T-helper 17 cell (primary cell): ENCODE results near the gene POLE. TPM values are rescaled to one million over a fixed set of nuclear protein-coding genes. Genes with fewer than 3 reads are reported as not detected.

ENCODE experiments used
- ATAC-seq: fragments of 150-1000 bp; cut with Tn5 transposase; 2 replicates; pipeline ENCODE4 v1.10.0; 2021; ENCODE audit warnings: mild to moderate bottlenecking, moderate library complexity
- DNase-seq, 3 donors: peaks; one replicate each; pipeline versions ENCODE4 v3.0.0 to v3.0.0-alpha.2; 2020 to 2021
- H3K9me3 ChIP-seq: one replicate; pipeline ENCODE4 v1.7.0; 2013; ENCODE audit warnings: low read length, mild to moderate bottlenecking; ENCODE audit not compliant: control insufficient read depth, poor library complexity, severe bottlenecking
- H3K27ac Mint-ChIP-seq: one replicate; pipeline ENCODE4 v1.8.0; 2022; ENCODE audit warnings: mild to moderate bottlenecking, moderate library complexity, mixed read lengths
- H3K27me3 Mint-ChIP-seq: one replicate; pipeline ENCODE4 v1.8.0; 2022; ENCODE audit warnings: mixed read lengths
- H3K36me3 Mint-ChIP-seq: one replicate; pipeline ENCODE4 v1.8.0; 2022; ENCODE audit warnings: low read depth, mixed read lengths
- H3K4me1 Mint-ChIP-seq: one replicate; pipeline ENCODE4 v1.8.0; 2022; ENCODE audit warnings: mild to moderate bottlenecking, mixed read lengths
- H3K4me3 Mint-ChIP-seq: one replicate; pipeline ENCODE4 v1.8.0; 2022; ENCODE audit warnings: mild to moderate bottlenecking, moderate library complexity, mixed read lengths
- total RNA-seq, 4 donors: library from RNA in 2 of 4; stranded (reverse) in 2 of 4; gene quantifications; one replicate each; pipeline ENCODE4 v1.2.3 and lab custom pipeline; 2022 to 2026

The POLE gene, protein sequence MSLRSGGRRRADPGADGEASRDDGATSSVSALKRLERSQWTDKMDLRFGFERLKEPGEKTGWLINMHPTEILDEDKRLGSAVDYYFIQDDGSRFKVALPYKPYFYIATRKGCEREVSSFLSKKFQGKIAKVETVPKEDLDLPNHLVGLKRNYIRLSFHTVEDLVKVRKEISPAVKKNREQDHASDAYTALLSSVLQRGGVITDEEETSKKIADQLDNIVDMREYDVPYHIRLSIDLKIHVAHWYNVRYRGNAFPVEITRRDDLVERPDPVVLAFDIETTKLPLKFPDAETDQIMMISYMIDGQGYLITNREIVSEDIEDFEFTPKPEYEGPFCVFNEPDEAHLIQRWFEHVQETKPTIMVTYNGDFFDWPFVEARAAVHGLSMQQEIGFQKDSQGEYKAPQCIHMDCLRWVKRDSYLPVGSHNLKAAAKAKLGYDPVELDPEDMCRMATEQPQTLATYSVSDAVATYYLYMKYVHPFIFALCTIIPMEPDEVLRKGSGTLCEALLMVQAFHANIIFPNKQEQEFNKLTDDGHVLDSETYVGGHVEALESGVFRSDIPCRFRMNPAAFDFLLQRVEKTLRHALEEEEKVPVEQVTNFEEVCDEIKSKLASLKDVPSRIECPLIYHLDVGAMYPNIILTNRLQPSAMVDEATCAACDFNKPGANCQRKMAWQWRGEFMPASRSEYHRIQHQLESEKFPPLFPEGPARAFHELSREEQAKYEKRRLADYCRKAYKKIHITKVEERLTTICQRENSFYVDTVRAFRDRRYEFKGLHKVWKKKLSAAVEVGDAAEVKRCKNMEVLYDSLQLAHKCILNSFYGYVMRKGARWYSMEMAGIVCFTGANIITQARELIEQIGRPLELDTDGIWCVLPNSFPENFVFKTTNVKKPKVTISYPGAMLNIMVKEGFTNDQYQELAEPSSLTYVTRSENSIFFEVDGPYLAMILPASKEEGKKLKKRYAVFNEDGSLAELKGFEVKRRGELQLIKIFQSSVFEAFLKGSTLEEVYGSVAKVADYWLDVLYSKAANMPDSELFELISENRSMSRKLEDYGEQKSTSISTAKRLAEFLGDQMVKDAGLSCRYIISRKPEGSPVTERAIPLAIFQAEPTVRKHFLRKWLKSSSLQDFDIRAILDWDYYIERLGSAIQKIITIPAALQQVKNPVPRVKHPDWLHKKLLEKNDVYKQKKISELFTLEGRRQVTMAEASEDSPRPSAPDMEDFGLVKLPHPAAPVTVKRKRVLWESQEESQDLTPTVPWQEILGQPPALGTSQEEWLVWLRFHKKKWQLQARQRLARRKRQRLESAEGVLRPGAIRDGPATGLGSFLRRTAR (N-terminal part only)
- total RNA-seq = 10 to 100 TPM; 50.4 to 54.7 TPM
- total RNA-seq (lab: John Stamatoyannopoulos, UW) = 81.5 to 93.6 reads per million in 2 donors

DNA sequence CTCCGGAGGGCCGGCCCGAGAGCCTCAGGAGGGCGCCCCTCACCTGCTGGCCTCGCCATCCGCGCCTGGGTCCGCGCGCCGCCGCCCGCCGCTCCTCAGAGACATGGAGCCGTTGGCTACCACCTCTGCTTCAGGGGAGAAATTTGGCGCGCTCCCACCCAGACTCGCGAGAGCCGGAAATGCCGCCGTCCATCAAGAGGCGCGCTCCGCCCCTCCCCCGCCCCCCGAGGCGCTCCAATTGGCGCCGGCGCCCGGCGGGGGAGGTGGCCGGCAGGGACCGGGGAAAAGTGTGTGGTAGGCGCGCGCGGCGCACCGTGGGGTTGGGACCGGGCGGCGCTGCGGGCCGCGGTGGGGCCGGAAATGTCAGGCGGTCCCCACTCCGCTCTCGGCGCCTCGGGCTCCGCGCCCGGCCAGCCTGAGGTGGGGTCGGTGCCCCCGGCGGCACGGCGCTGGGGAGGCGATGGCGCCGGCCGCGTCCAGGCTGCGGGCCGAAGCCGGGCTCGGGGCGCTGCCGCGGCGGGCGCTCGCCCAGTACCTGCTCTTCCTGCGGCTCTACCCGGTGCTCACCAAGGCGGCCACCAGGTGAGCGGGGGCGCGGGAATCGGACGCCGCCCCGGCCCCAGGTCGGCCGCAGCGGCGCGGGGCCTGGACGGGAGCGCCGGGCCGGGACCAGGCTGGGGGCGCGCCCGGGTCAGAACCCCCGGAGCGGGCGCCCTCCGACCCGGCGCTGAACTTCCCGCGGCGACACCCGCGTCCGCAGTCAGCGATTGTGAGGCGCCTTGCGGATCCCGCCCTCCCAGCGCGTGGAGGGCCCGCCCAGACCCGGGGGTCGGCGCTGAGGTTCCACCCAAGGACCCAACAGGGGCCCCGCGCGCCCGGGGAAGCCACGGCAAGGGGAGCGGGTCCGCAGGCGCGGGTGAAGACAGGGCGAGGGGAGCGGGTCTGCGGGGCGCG is at the start of gene POLE, which contains the start of gene PXMP2:
TSS of gene POLE (minus strand) at position 132 of the 954 bp plus-strand sequence. CDS start at position 105, 27 bp downstream.
TSS of gene PXMP2 (plus strand) at position 377 of the 954 bp plus-strand sequence. CDS start at position 461, 84 bp downstream.
- H3K4me1 Mint-ChIP-seq = peaks cover 15% of the 10 kb centered on the region
- peak within 1 kb of the TSS; percentile 45 for H3K27ac Mint-ChIP-seq
- no peaks in the 10 kb centered on the region for H3K27me3 Mint-ChIP-seq

DNA sequence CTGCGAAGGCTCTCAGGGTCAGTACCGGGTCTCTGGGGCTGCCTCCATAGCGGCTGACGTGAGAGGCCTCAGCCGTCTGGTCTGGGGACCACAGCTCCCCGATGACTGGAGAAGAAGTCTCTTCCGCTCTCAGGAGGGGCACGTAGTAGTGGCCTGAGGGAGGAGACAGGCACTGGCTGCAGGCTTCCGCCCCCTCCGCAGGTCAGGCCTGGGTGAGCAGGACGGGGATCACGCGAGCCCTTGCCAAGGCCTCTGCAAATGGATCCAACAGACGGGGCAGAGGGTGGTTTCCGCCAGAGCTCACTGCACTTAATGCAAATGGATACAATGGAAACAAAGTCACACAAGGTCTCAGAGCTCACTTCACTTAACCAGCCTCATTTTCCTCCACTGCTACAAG is 49.8 kb upstream of the POLE start:
- Mint-ChIP-seq H3K36me3 (peaks cover 3% of the 10 kb centered on the region), H3K27ac (no peak overlapping the region), H3K4me1 (peaks cover 8% of the 10 kb centered on the region), H3K27me3 (no peaks in the 10 kb centered on the region), H3K4me3 (no peak overlapping the region)
- DNase-seq (no peak), ATAC-seq (no peak)
- no peaks in the 10 kb centered on the region for H3K9me3 ChIP-seq

More for the DNA sequence above, at the start of gene POLE, which contains the start of gene PXMP2:
- H3K9me3 ChIP-seq = no peaks in the 10 kb centered on the region
- H3K4me3 Mint-ChIP-seq = peak within 1 kb of the TSS; percentile 89
- ATAC-seq = peak; percentile 95
- H3K36me3 Mint-ChIP-seq = no peaks in the 10 kb centered on the region
- DNase-seq = peak; percentile 86 to 90 (median 88)

DNA sequence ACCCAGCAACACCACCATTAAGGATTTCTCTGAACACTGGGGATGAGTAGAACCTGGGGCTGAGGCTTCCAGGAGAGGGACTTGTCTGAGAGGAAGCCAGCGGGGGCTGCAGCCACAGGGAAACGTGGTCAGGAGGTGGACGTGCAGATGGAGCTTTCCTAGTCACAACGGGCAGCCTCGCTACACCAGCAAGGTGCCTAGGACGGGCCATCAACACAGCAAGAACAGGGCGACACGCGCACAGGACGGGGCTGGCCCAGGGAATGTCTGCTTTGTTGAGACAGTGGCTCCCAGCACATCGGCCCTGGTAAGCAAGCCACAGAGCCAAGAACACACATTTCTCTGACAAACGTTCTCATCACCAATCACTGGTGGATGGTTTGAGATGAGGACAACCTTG is 49.2 kb upstream of the POLE start:
- Mint-ChIP-seq H3K4me1 (peaks cover 8% of the 10 kb centered on the region), H3K27ac (peak overlapping the region; percentile 45), H3K36me3 (peaks cover 7% of the 10 kb centered on the region), H3K27me3 (no peaks in the 10 kb centered on the region), H3K4me3 (no peak overlapping the region)
- H3K9me3 ChIP-seq = no peaks in the 10 kb centered on the region
- no peak for DNase-seq
- no peak for ATAC-seq

DNA sequence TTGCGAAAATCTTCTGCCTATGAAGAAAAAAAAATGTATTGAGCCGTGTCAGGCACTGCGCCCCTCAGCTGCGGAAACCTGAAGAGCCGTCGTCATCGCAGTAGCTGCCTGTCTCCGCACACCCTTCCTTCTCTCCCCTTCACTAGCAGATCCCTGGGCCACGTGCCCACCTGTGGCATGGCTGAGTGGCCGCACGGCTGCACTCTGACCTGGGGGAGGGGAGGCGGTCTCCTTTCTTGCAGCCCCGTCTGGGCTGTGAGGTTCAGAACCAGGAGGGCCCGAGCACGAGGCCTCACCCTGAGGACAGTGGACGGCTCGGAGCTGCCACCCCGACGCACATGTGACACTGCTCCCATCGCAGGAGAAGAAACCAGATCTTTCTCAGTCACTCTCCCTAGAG is 48.4 kb upstream of the POLE start:
- peaks cover 6% of the 10 kb centered on the region for H3K4me1 Mint-ChIP-seq
- DNase-seq = no peak
- H3K27ac Mint-ChIP-seq = no peak overlapping the region
- ATAC-seq = no peak
- no peaks in the 10 kb centered on the region for H3K9me3 ChIP-seq
- H3K36me3 Mint-ChIP-seq = peaks cover 7% of the 10 kb centered on the region
- no peaks in the 10 kb centered on the region for H3K27me3 Mint-ChIP-seq
- H3K4me3 Mint-ChIP-seq = no peak overlapping the region

DNA sequence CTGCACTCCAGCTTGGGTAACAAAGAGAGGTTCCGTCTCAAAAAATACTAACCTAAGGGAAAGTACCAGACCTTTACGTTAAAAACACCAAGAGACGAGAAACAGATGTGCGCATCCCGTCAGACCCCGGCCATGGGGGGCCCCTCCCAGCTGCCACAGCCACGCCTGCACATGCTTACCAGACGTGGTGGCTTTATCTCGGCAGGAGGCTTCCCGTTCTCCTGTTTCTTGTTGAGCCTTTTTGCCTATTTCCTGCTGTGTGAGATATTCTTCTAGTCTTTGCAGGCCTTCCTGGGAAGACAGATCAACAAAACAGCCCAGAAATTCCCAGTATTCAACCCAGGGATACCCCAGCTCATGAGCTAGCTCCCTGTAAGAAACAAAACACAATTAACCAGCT is 47.1 kb upstream of the POLE start:
- ATAC-seq = no peak
- no peak for DNase-seq
- Mint-ChIP-seq H3K4me1 (peaks cover 8% of the 10 kb centered on the region), H3K36me3 (peaks cover 13% of the 10 kb centered on the region), H3K4me3 (no peak overlapping the region), H3K27me3 (no peaks in the 10 kb centered on the region), H3K27ac (no peak overlapping the region)
- H3K9me3 ChIP-seq = no peaks in the 10 kb centered on the region

DNA sequence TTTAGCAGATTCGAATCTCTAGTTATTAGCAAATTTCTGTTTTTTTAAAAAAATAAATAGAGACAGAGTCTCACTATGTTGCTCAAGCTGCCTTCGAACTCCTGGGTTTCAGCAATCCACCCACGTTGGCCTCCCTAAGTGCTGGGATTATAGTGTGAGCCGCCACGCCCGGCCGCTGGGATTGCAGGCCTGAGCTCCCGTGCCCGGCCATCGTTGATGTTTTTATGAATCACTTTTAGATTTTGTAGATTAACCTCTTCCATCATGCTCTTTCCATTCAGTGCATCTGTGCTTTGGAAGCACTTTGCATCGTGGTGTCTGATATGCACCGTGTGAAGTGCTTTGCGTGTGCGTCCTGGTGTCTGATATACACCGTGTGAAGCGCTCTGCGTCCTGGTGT is 44.4 kb upstream of the POLE start:
- ATAC-seq = no peak
- peaks cover 9% of the 10 kb centered on the region for H3K36me3 Mint-ChIP-seq
- H3K9me3 ChIP-seq = no peaks in the 10 kb centered on the region
- H3K27me3 Mint-ChIP-seq = no peaks in the 10 kb centered on the region
- DNase-seq = no peak
- peaks cover 10% of the 10 kb centered on the region for H3K4me1 Mint-ChIP-seq
- H3K4me3 Mint-ChIP-seq = no peak overlapping the region
- no peak overlapping the region for H3K27ac Mint-ChIP-seq

DNA sequence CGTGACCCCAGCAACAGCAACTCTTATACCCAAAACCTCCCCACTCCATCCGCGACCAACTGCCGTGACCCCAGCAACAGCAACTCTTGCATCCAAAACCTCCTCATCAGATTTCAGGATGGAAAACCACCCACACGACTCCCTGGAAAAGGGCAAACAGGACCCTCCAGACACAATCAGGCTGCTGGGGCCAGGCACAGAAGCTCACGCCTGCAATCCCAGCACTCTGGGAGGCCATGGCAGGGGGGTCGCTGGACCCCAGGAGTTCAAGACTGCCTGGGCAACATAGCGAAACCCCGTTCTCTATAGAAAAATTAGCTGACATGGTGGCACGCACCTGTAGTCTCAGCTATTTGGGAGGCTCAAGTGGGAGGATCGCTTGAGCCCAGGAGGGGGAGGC is 43.2 kb upstream of the POLE start:
- peak overlapping the region; percentile 49 for H3K4me3 Mint-ChIP-seq
- no peak for ATAC-seq
- H3K36me3 Mint-ChIP-seq = peaks cover 9% of the 10 kb centered on the region
- H3K9me3 ChIP-seq = no peaks in the 10 kb centered on the region
- DNase-seq = no peak
- H3K27me3 Mint-ChIP-seq = no peaks in the 10 kb centered on the region
- H3K4me1 Mint-ChIP-seq = peaks cover 10% of the 10 kb centered on the region
- peak overlapping the region; percentile 56 for H3K27ac Mint-ChIP-seq

DNA sequence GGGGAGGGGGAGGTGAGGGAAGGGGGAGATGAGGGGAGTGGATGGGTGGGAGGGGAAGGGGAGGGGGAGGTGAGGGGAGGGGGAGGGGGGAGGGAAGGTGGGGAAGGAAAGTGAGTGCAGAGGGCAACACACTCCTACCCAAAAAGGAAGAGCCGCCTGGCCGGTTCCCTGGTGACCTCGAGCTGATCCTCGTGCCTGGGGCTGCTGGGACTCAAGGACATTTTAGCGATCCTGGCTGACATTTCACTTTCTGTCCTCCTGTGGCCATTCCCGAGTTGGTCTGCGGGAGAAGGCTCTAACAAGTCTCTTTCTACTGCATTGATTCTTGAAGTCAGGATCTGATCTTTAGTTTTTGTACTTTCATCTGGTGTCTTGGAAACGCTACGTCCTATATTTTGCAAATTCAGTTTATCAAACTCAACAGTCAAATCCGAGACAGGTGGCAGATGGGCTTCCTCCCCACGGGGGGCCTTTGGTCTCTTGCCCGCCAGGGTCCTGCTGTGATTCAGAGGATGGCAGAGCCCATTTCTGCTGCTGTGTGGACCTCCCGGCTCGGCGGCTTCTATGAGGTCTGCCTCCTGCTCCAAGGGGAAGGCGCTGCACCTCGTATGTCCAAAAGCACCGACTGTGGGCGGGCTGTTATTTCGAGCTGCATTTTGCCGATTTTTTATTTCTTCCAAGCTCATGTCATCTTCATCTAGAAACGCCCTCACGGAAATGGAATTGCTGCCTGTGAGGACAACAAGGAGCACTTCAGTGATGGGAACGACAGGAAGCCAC is 42.6 kb upstream of the POLE start:
- peaks cover 10% of the 10 kb centered on the region for H3K4me1 Mint-ChIP-seq
- DNase-seq = no peak
- H3K36me3 Mint-ChIP-seq = peaks cover 9% of the 10 kb centered on the region
- peak overlapping the region; percentile 56 for H3K27ac Mint-ChIP-seq
- ATAC-seq = no peak
- H3K4me3 Mint-ChIP-seq = no peak overlapping the region
- no peaks in the 10 kb centered on the region for H3K27me3 Mint-ChIP-seq
- no peaks in the 10 kb centered on the region for H3K9me3 ChIP-seq

DNA sequence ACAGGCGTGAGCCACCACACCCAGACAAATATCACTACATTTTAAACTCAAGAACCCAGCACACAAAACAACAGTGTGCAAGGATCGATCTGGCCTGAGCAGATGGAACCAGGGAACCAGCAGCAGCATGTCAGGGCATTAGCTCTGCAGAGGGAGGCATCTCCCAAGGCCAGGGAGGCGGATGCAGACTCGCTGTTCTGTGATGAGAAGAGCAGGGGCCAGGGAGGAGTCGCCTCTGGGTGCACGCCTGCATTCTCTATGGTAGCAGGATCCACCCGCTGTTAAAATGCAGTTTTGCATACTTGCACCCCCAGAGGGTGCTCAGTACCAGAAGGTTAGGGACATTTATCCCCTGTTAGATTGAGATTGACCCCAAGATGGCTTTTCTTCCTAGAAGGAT is 41.4 kb upstream of the POLE start:
- H3K4me3 Mint-ChIP-seq = no peak overlapping the region
- DNase-seq = no peak
- peak overlapping the region; percentile 75 for H3K27ac Mint-ChIP-seq

DNA sequence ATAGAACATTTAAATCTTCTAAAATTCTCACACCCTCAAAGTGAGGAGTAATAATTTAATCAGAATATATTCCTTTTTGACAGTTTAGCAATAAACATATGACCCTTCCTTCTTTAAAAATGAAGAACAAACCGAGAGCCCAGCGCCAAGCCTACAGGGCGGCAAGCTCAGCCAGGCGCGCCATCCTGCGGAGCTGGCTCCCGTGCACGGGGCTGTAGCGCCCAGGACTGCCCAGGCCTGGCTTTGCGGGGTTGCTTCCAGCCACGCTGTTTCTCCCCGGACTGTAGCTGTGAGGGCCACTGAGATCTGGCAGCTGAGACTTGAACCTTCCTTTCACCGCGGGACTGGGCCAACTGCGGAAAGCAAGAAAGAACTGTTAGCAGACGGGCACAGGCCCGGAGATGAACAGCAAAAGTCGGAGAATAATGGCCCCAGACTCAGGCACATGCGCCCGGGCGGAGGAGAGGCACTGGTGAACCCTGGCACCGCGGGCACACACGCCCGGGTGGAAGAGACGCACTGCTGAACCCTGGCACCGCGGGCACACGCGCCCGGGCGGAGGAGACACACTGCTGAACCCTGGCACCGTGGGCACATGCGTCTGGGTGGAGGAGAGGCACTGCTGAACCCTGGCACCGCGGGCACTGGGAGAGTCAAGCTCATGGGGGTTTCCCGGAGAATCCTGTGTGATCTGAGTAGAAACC is 40.1 kb upstream of the POLE start:
- Mint-ChIP-seq H3K4me3 (no peak overlapping the region), H3K27ac (no peak overlapping the region), H3K36me3 (peaks cover 9% of the 10 kb centered on the region), H3K27me3 (no peaks in the 10 kb centered on the region), H3K4me1 (peaks cover 6% of the 10 kb centered on the region)
- ATAC-seq (no peak), DNase-seq (no peak)
- no peaks in the 10 kb centered on the region for H3K9me3 ChIP-seq

More for the DNA sequence above, 41.4 kb upstream of the POLE start:
- Mint-ChIP-seq H3K36me3 (peaks cover 9% of the 10 kb centered on the region), H3K4me1 (peaks cover 10% of the 10 kb centered on the region), H3K27me3 (no peaks in the 10 kb centered on the region)
- no peaks in the 10 kb centered on the region for H3K9me3 ChIP-seq
- no peak for ATAC-seq

DNA sequence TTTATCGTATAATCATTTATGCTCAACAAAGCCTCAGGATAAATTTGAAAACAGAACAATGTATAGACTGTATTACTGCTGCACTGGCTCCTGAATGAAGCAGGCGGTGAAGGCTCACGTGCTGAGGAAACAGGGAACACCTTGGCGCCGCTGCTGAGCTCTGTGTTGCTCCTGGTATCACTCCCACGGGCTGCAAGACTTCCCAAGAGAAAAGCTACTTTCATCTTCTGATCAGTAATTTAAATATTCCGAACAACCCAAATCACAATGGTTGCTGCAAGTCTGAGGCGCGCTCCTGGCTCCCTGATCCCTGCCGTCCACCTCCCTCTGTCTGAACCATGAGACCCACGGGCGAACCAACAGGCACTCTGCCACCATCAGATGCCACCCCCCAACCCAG is 39.2 kb upstream of the POLE start:
- H3K27ac Mint-ChIP-seq = no peak overlapping the region
- H3K4me1 Mint-ChIP-seq = peaks cover 6% of the 10 kb centered on the region
- ATAC-seq (no peak), DNase-seq (no peak)
- no peaks in the 10 kb centered on the region for H3K9me3 ChIP-seq
- no peaks in the 10 kb centered on the region for H3K27me3 Mint-ChIP-seq
- H3K36me3 Mint-ChIP-seq = peaks cover 6% of the 10 kb centered on the region
- no peak overlapping the region for H3K4me3 Mint-ChIP-seq
